IMR-90 (cell line): Measurements from ENCODE around the gene LDLRAD4. TPM values are rescaled to one million over a fixed set of nuclear protein-coding genes. Genes with fewer than 3 reads are reported as not detected.

Experiments used
- ATAC-seq: fragments of 200-7000 bp; cut with Tn5 transposase; 2 replicates; pipeline ENCODE4 v1.9.1; 2020; ENCODE audit warnings: low read depth, mild to moderate bottlenecking, moderate library complexity
- BruUV-seq: library from RNA; stranded (reverse); fragments of 400-500 nt; replicated peaks from 2 replicates; lab custom pipeline; 2021; lab: Mats Ljungman, UMichigan
- CTCF ChIA-PET: fragments of 300-600 bp; formaldehyde crosslinking; extraction: SDS; loops from one replicate; lab custom pipeline; 2021; ENCODE audit warnings: antibody characterized with exemption; lab: Yijun Ruan, JAX
- POLR2A ChIA-PET: fragments of 300-600 bp; sonication (Branson Sonifier 250); formaldehyde crosslinking; loops from one replicate; lab custom pipeline; 2022; ENCODE audit warnings: antibody characterized with exemption; ENCODE audit not compliant: unreplicated experiment; lab: Charles Lee
- DNase-seq: peaks from one replicate; pipeline ENCODE4 v3.0.0; 2013
- H2AFZ ChIP-seq: replicated peaks from 2 replicates; pipeline ENCODE3; 2013; ENCODE audit warnings: low read length, mild to moderate bottlenecking; ENCODE audit not compliant: poor library complexity
- H2AK5ac ChIP-seq: 2 replicates; pipeline ENCODE4 v1.6.1; 2013; ENCODE audit warnings: low read depth, low read length, inconsistent platforms
- H2AK9ac ChIP-seq: replicated peaks from 2 replicates; pipeline ENCODE3; 2013; ENCODE audit warnings: mild to moderate bottlenecking, low read depth, low read length, moderate library complexity; ENCODE audit not compliant: poor library complexity
- H2BK120ac ChIP-seq: 2 replicates; pipeline ENCODE4 v1.6.1; 2013; ENCODE audit warnings: low read depth, low read length, inconsistent platforms
- H2BK15ac ChIP-seq: 3 replicates; pipeline ENCODE4 v1.6.1; 2013; ENCODE audit warnings: low read depth, low read length, inconsistent platforms
- H2BK20ac ChIP-seq: 2 replicates; pipeline ENCODE4 v1.6.1; 2013; ENCODE audit warnings: low read depth, mild to moderate bottlenecking, inconsistent platforms, low read length, moderate library complexity
- H2BK5ac ChIP-seq: 2 replicates; pipeline ENCODE4 v1.6.1; 2013; ENCODE audit warnings: mild to moderate bottlenecking, low read depth, low read length, inconsistent platforms; ENCODE audit not compliant: poor library complexity, severe bottlenecking
- H3K14ac ChIP-seq: replicated peaks from 2 replicates; pipeline ENCODE4 v1.6.1; 2013; ENCODE audit warnings: low read depth, low read length, inconsistent platforms
- H3K18ac ChIP-seq: 2 replicates; pipeline ENCODE4 v1.6.1; 2013; ENCODE audit warnings: low read depth, low read length, control low read depth
- H3K23ac ChIP-seq: 2 replicates; pipeline ENCODE4 v1.6.1; 2013; ENCODE audit warnings: low read depth, low read length, inconsistent platforms
- H3K27ac ChIP-seq: 2 replicates; pipeline ENCODE4 v1.5.1; 2013; ENCODE audit warnings: mild to moderate bottlenecking, control low read depth, low read length; ENCODE audit not compliant: insufficient read depth
- H3K27me3 ChIP-seq: 2 replicates; pipeline ENCODE4 v1.6.1; 2013; ENCODE audit warnings: low read length; ENCODE audit not compliant: control insufficient read depth, insufficient read depth
- H3K36me3 ChIP-seq: 2 replicates; pipeline ENCODE4 v1.6.1; 2013; ENCODE audit warnings: low read length, mixed read lengths; ENCODE audit not compliant: control insufficient read depth, insufficient read depth
- H3K4ac ChIP-seq: 2 replicates; pipeline ENCODE4 v1.6.1; 2013; ENCODE audit warnings: low read depth, low read length, inconsistent platforms
- H3K4me1 ChIP-seq: 2 replicates; pipeline ENCODE4 v1.6.1; 2013; ENCODE audit warnings: low read length, mixed read lengths; ENCODE audit not compliant: control insufficient read depth, insufficient read depth
- H3K4me2 ChIP-seq: 2 replicates; pipeline ENCODE4 v1.6.1; 2013; ENCODE audit warnings: low read depth, mild to moderate bottlenecking, control low read depth, low read length, moderate library complexity
- H3K4me3 ChIP-seq: 2 replicates; pipeline ENCODE4 v1.5.1; 2013; ENCODE audit warnings: low read depth, mild to moderate bottlenecking, control low read depth, low read length, moderate library complexity; ENCODE audit not compliant: insufficient read depth
- H3K56ac ChIP-seq: 2 replicates; pipeline ENCODE4 v1.6.1; 2013; ENCODE audit warnings: low read length, inconsistent platforms; ENCODE audit not compliant: insufficient read depth; ENCODE audit errors: extremely low read depth
- H3K79me1 ChIP-seq, 2 experiments: 2 replicates each; pipeline ENCODE4 v1.6.1; 2013; ENCODE audit warnings: low read length in 2 of 2, inconsistent platforms in 1 of 2, low read depth in 1 of 2
- H3K9ac ChIP-seq: 2 replicates; pipeline ENCODE4 v1.6.1; 2013; ENCODE audit warnings: low read depth, low read length, control low read depth
- H3K9me1 ChIP-seq: 2 replicates; pipeline ENCODE4 v1.6.1; 2013; ENCODE audit warnings: low read length, inconsistent platforms; ENCODE audit not compliant: insufficient read depth
- H3K9me3 ChIP-seq: 2 replicates; pipeline ENCODE4 v1.6.1; 2013; ENCODE audit warnings: low read length; ENCODE audit not compliant: control insufficient read depth, insufficient read depth
- H4K20me1 ChIP-seq: 2 replicates; pipeline ENCODE4 v1.6.1; 2013; ENCODE audit warnings: low read length, inconsistent platforms; ENCODE audit not compliant: insufficient read depth
- H4K5ac ChIP-seq: 2 replicates; pipeline ENCODE4 v1.6.1; 2013; ENCODE audit warnings: mild to moderate bottlenecking, low read depth, low read length, control low read depth
- H4K8ac ChIP-seq, 2 experiments: 2 replicates each; pipeline ENCODE4 v1.6.1; 2013; ENCODE audit warnings: low read depth in 2 of 2, low read length in 2 of 2, control low read depth in 1 of 2, inconsistent platforms in 1 of 2
- H4K91ac ChIP-seq: 2 replicates; pipeline ENCODE4 v1.6.1; 2013; ENCODE audit warnings: low read depth, low read length, inconsistent platforms; ENCODE audit not compliant: insufficient read depth
- BHLHE40 ChIP-seq: fragments of 150-350 bp; IDR thresholded peaks from 2 replicates; pipeline ENCODE4 v1.6.1; 2016; ENCODE audit warnings: mild to moderate bottlenecking, low read depth, low read length
- CEBPB ChIP-seq: IDR thresholded peaks from 2 replicates; pipeline ENCODE4 v1.6.1; 2012; ENCODE audit warnings: low read depth, low read length, improper control_type of control experiment
- CHD1 ChIP-seq: IDR thresholded peaks from 2 replicates; pipeline ENCODE4 v1.6.1; 2012; ENCODE audit warnings: low read depth, low read length, improper control_type of control experiment
- MAFK ChIP-seq: IDR thresholded peaks from 2 replicates; pipeline ENCODE4 v1.6.1; 2012; ENCODE audit warnings: low read depth, low read length, improper control_type of control experiment
- MAZ ChIP-seq: IDR thresholded peaks from 2 replicates; pipeline ENCODE4 v1.6.1; 2012; ENCODE audit warnings: low read depth, mild to moderate bottlenecking, low read length, improper control_type of control experiment, moderate library complexity, borderline replicate concordance
- MXI1 ChIP-seq: IDR thresholded peaks from 2 replicates; pipeline ENCODE4 v1.6.1; 2012; ENCODE audit warnings: low read depth, mild to moderate bottlenecking, low read length, moderate library complexity, borderline replicate concordance
- POLR2A ChIP-seq: IDR thresholded peaks from 2 replicates; pipeline ENCODE4 v1.6.1; 2012; ENCODE audit warnings: mild to moderate bottlenecking, low read depth, low read length
- RAD21 ChIP-seq: IDR thresholded peaks from 2 replicates; pipeline ENCODE4 v1.6.1; 2012; ENCODE audit warnings: low read length, improper control_type of control experiment
- RCOR1 ChIP-seq: IDR thresholded peaks from 2 replicates; pipeline ENCODE4 v1.6.1; 2012; ENCODE audit warnings: mild to moderate bottlenecking, low read length, improper control_type of control experiment; ENCODE audit not compliant: insufficient replicate concordance
- RFX5 ChIP-seq: IDR thresholded peaks from 2 replicates; pipeline ENCODE4 v1.8.0; 2012; ENCODE audit warnings: low read depth, mild to moderate bottlenecking, low read length, moderate library complexity
- SMC3 ChIP-seq: fragments of 150-350 bp; IDR thresholded peaks from 2 replicates; pipeline ENCODE4 v1.6.1; 2016; ENCODE audit warnings: low read depth, mild to moderate bottlenecking, antibody characterized with exemption, low read length, moderate library complexity
- USF2 ChIP-seq: fragments of 150-350 bp; IDR thresholded peaks from 2 replicates; pipeline ENCODE4 v1.6.1; 2017; ENCODE audit warnings: mild to moderate bottlenecking, antibody characterized with exemption, low read length, low read depth
- WGBS, 2 experiments: methylation state at CpG; one replicate each; pipeline versions ENCODE4 v1.1.5 to v1.1.7; 2013; ENCODE audit warnings: missing lambda C conversion rate in 2 of 2; ENCODE audit not compliant: insufficient read length in 1 of 2; ENCODE audit errors: extremely low coverage in 2 of 2; 5-methylcytosine and 5-hydroxymethylcytosine counted together
- dilution Hi-C: fragments of 300-500 bp; cut with HindIII; formaldehyde crosslinking; loops from one replicate; pipeline ENCODE4 v1.14.3; 2018; ENCODE audit warnings: low sequenced_read_pairs; ENCODE audit not compliant: unreplicated experiment
- in situ Hi-C: fragments of 300-500 bp; cut with MboI; formaldehyde crosslinking; loops from 3 replicates; pipeline ENCODE4 v1.14.3; 2019; ENCODE audit warnings: low sequenced_read_pairs, inconsistent platforms, mixed read lengths
- intact Hi-C: fragments of 100-400 bp; cut with micrococcal nuclease; formaldehyde crosslinking; loops from 2 replicates; pipeline ENCODE4 v1.10.0; 2022
- polyA plus RNA-seq, 3 experiments: library from polyadenylated mRNA; depleted of rRNA; stranded (reverse); fragments of >200 nt; gene quantifications; 2 replicates each; pipeline ENCODE4 v1.2.3, GENCODE V29; 2012; ENCODE audit warnings: low replicate concordance in 1 of 3
- total RNA-seq: library from RNA; depleted of rRNA; stranded (reverse); fragments of >200 nt; gene quantifications from 2 replicates; pipeline ENCODE4 v1.2.3, GENCODE V29; 2012
- TF ChIP-seq, protein P1 (sequence below): fragments of 150-350 bp; IDR thresholded peaks from 2 replicates; pipeline ENCODE4 v1.6.1; 2016; ENCODE audit warnings: low read depth, mild to moderate bottlenecking, low read length, moderate library complexity, borderline replicate concordance
- TF ChIP-seq, protein P2 (sequence below): conservative IDR thresholded peaks from 2 replicates; pipeline ENCODE4 v1.5.1; 2012; ENCODE audit warnings: mild to moderate bottlenecking, low read depth, low read length, improper control_type of control experiment

LDLRAD4 gene
- total and polyA plus RNA-seq, 2 of the 4 experiments (the other 2 are of a cell fraction) = not detected

DNA sequence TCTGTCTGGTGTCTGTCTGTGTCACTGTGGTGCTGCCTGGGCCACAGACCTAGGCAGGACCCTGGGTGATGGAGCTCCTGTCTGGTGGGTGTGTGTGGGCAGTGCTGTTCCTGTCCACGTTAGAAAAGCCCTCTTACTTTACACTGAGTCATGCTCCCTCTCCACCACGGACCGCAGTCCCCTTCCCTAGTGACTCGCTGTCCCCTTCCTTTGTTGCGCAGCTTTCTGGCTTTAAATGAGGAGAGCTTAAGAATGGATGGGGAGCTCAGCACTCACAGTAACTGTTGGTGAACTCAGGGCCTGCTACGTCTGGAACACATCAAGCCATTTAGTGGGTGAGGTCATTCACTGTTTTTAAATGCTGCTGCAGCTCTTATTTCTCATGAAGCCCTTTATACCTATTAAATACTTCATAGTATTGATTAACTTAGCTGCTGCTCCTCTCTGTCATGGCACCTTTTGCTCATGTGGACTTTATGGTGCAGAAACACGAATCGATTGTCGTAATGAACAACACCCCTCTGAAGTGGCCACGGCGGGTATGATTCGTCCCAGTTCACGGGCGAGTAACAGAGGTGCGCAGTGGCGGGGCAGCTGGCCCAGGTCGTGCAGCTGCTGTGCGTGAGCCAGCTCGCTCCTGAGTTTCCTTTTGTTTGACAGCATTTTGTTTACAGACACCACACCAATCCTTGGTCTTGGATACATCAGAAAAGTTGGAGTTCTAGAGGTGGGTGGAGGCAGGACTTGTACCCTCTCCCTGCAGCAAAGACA lies 100.4 kb downstream of the LDLRAD4 start:
- in situ Hi-C loops = no loop called here
- ATAC-seq = no peak

More for the DNA sequence above, 100.4 kb downstream of the LDLRAD4 start:
- Histone ChIP-seq H3K4ac (no peak overlapping the region), H3K18ac (no peak overlapping the region), H3K4me3 (no peak overlapping the region), H3K9me1 (no peaks in the 10 kb centered on the region), H3K27ac (no peak overlapping the region), H3K14ac (no peak overlapping the region), H2BK20ac (no peak overlapping the region), H3K4me1 (no peaks in the 10 kb centered on the region), H2BK120ac (no peak overlapping the region), H4K8ac (no peak overlapping the region), H4K91ac (no peak overlapping the region), H3K56ac (no peak overlapping the region), H2AK9ac (no peak overlapping the region), H2AK5ac (no peak overlapping the region), H2BK5ac (no peak overlapping the region), H4K5ac (no peak overlapping the region), H3K27me3 (no peaks in the 10 kb centered on the region), H3K36me3 (no peaks in the 10 kb centered on the region), H2BK15ac (no peak overlapping the region), H3K9ac (no peak overlapping the region), H3K4me2 (no peak overlapping the region), H3K79me1 (no peaks in the 10 kb centered on the region), H3K9me3 (no peaks in the 10 kb centered on the region; the same call in 1 of the 2 replicates), H2AFZ (no peak overlapping the region), H3K23ac (no peak overlapping the region), H4K20me1 (no peaks in the 10 kb centered on the region)
- ChIA-PET CTCF (interaction anchor here (0.6 kb wide), 1 partner anchor 444 kb away, joined by 3 read pairs; no protein-coding TSS in a partner anchor), POLR2A (no interaction called here)
- no peak for DNase-seq
- TF ChIP-seq RCOR1 (no peak), RAD21 (no peak), MAFK (no peak), USF2 (no peak), MAZ (no peak), RFX5 (no peak), CEBPB (no peak), SMC3 (no peak), POLR2A (no peak), BHLHE40 (no peak), CHD1 (no peak), MXI1 (no peak)
- TF ChIP-seq, protein P1, sequence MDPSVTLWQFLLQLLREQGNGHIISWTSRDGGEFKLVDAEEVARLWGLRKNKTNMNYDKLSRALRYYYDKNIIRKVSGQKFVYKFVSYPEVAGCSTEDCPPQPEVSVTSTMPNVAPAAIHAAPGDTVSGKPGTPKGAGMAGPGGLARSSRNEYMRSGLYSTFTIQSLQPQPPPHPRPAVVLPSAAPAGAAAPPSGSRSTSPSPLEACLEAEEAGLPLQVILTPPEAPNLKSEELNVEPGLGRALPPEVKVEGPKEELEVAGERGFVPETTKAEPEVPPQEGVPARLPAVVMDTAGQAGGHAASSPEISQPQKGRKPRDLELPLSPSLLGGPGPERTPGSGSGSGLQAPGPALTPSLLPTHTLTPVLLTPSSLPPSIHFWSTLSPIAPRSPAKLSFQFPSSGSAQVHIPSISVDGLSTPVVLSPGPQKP = no peak
- TF ChIP-seq, protein P2, sequence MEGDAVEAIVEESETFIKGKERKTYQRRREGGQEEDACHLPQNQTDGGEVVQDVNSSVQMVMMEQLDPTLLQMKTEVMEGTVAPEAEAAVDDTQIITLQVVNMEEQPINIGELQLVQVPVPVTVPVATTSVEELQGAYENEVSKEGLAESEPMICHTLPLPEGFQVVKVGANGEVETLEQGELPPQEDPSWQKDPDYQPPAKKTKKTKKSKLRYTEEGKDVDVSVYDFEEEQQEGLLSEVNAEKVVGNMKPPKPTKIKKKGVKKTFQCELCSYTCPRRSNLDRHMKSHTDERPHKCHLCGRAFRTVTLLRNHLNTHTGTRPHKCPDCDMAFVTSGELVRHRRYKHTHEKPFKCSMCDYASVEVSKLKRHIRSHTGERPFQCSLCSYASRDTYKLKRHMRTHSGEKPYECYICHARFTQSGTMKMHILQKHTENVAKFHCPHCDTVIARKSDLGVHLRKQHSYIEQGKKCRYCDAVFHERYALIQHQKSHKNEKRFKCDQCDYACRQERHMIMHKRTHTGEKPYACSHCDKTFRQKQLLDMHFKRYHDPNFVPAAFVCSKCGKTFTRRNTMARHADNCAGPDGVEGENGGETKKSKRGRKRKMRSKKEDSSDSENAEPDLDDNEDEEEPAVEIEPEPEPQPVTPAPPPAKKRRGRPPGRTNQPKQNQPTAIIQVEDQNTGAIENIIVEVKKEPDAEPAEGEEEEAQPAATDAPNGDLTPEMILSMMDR = no peak
- WGBS, 2 experiments = no CpG with 5 or more reads among the region's 19 CpGs
- dilution Hi-C loops = no loop called here
- intact Hi-C loops = no loop called here
- BruUV-seq = no TSS peak
